Urothelium cell line (cell line): Measurements from ENCODE around the gene SFT2D1.

Source experiments
- DNase-seq: peaks from one replicate; pipeline ENCODE4 v3.0.0; 2011; ENCODE audit warnings: low spot score, mixed read lengths
- FAIRE-seq: peaks from 2 replicates; lab custom pipeline; 2011; peaks lifted over from hg19 to GRCh38; lab: Jason Lieb, UNC

The SFT2D1 gene

GRCh38 chr6:166308769-166309589 lies 33.4 kb downstream of the SFT2D1 start:
- FAIRE-seq: no peak

GRCh38 chr6:166308033-166308768 lies 34.1 kb downstream of the SFT2D1 start, which contains the start of gene PRR18:
PRR18 (minus strand) TSS chr6:166308392; CDS start chr6:166308142, 250 bp downstream.
- no peak for FAIRE-seq
- DNase-seq: no peak

More at GRCh38 chr6:166308769-166309589, 33.4 kb downstream of the SFT2D1 start:
- DNase-seq: no peak

- no peak for FAIRE-seq
Measured at GRCh38 chr6:166307082-166308032, 35.0 kb downstream of the SFT2D1 start.

GRCh38 chr6:166306378-166307081 lies 35.8 kb downstream of the SFT2D1 start:
- DNase-seq: no peak
- no peak for FAIRE-seq

More at GRCh38 chr6:166307082-166308032, 35.0 kb downstream of the SFT2D1 start:
- DNase-seq: no peak

GRCh38 chr6:166305562-166306117 lies 36.7 kb downstream of the SFT2D1 start:
- FAIRE-seq (no peak), DNase-seq (no peak)

- no peak for FAIRE-seq
- no peak for DNase-seq
Measured at GRCh38 chr6:166304106-166304505, 38.2 kb downstream of the SFT2D1 start.

- no peak for FAIRE-seq
- no peak for DNase-seq
Measured at GRCh38 chr6:166301611-166302529, 40.5 kb downstream of the SFT2D1 start.

- FAIRE-seq (no peak), DNase-seq (no peak)
Measured at GRCh38 chr6:166300357-166300987, 41.9 kb downstream of the SFT2D1 start.

GRCh38 chr6:166297606-166298005 lies 44.7 kb downstream of the SFT2D1 start:
- FAIRE-seq: no peak
- no peak for DNase-seq

GRCh38 chr6:166296035-166296883 lies 46.1 kb downstream of the SFT2D1 start:
- no peak for DNase-seq
- FAIRE-seq: no peak

GRCh38 chr6:166293731-166294584 lies 48.4 kb downstream of the SFT2D1 start:
- DNase-seq (no peak), FAIRE-seq (no peak)

- DNase-seq: no peak
- no peak for FAIRE-seq
Measured at GRCh38 chr6:166289207-166290060, 52.9 kb downstream of the SFT2D1 start.

GRCh38 chr6:166286839-166287271 lies 55.5 kb downstream of the SFT2D1 start:
- DNase-seq (no peak), FAIRE-seq (no peak)

GRCh38 chr6:166285233-166285632 lies 57.1 kb downstream of the SFT2D1 start:
- FAIRE-seq: no peak

GRCh38 chr6:166284640-166285039 lies 57.7 kb downstream of the SFT2D1 start:
- FAIRE-seq (no peak), DNase-seq (no peak)

More at GRCh38 chr6:166285233-166285632, 57.1 kb downstream of the SFT2D1 start:
- DNase-seq: no peak
